Stimulated activated CD4-positive, alpha-beta T cell treated with anti-CD3 and anti-CD28 coated beads, Interleukin-4, amount 100 ng/mL, for 48 hours (primary cell): ENCODE results near the gene IL26.
"Not testable (repeated sequence)": the region's sequence is repeated elsewhere in the genome, so short reads cannot be mapped to it uniquely, and the experiment has no call there.

Experiments used
- DNase-seq, 2 donors: peaks; one replicate each; pipeline ENCODE4 v3.0.0-alpha.2; 2020; ENCODE audit warnings: low read depth in 2 of 2

IL26 gene

GRCh38 chr12:68199127-68199526 is 26.5 kb downstream of the IL26 start:
- DNase-seq = no peak

- no peak for DNase-seq
Measured at GRCh38 chr12:68198507-68199086, 27.0 kb downstream of the IL26 start.

DNA sequence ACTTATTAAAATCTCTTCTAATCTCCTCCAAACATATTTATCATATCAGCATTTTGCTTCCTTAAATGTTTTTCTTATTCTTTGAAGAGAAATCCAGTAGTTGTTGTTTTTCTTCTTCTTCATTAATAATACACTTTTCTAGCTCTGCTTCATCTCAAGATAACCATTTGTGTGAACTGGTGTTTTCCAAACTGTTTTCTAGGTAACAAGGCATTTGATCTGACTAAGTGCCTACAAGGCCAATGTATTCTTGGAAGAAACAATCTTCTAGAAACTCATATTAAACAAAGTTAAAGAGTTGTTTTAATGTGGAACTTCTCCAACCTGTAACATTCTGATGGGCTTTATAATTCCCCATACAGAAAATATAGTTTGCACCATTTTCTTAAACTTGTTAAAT is 35.3 kb downstream of the IL26 start:
- no peak for DNase-seq

- DNase-seq = peak in 1 of 2 donors; percentile 8
Measured at GRCh38 chr12:68189821-68190242, 35.8 kb downstream of the IL26 start.

DNA sequence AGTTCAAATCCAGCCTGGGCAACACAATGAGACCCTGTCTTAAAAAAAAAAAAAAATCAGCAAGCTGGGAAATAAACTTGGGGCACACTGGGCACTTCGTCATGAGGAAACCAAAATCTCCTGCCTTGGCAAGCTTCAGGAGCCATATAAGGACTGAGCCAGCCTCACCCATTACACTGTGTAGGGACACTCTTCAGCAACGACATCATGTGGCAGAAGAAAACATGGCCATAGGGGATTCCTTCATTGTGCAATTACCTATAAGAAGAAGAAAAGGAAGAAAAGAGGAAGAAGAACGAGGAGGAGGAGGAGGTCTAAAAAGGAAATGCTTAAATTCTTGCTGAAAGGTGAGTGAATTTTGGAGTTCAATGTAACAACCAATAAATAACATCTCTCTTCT is 40.0 kb downstream of the IL26 start:
- no peak for DNase-seq

GRCh38 chr12:68180792-68181744 is 44.5 kb downstream of the IL26 start:
- no peak for DNase-seq

DNA sequence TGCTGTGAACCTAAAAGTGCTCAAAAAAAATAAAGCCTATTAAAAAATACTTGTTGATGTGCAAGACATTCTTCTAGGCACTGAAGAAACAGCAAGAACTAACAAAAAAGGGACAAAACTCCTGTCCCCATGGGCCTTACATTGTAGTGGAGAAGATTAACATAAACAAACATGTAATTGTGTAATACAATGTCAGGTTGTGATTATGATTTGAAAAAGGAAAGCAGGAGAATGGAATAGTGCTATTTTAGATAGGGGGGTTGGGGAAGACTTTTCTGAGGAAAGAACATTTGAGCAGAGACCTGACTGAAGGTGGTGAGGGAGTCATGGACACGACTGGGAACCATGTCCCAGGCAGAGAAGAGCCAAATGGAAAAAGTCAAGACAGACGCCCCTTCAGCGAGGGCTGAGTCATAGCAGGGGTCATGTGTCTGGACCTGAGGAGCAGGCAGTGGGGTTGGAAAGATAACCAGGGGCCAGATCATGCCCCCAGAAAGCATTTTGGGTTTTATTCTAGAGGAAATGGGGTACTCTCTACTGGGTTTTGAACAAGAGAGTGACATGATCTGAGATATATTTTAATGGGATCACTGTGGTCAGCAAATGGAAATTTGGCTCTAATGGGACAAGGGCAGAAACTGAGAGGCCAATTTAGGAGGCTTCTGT is 46.7 kb downstream of the IL26 start:
- no peak for DNase-seq

- DNase-seq = no peak
Measured at GRCh38 chr12:68178184-68178583, 47.4 kb downstream of the IL26 start.

GRCh38 chr12:68177562-68177961 is 48.0 kb downstream of the IL26 start:
- DNase-seq = no peak

DNA sequence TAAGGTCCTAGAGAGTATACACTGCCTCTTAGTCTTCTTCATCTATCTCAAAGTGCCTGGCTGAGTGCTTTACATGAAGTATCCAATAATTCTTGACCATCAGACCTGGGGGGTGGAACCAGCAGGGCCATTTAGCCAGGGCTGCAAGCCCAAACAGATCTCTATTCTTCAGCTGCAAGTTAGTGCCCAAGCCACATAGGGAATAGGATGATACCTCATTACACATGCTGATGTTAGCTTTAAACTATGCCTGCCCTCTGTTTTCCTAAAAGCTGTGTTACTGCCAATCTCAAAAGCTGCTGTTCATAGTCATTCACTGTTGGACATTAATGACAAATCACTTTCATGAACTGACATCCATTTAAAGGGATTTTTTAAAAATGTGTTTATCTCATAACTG is 49.4 kb downstream of the IL26 start:
- DNase-seq = no peak

DNA sequence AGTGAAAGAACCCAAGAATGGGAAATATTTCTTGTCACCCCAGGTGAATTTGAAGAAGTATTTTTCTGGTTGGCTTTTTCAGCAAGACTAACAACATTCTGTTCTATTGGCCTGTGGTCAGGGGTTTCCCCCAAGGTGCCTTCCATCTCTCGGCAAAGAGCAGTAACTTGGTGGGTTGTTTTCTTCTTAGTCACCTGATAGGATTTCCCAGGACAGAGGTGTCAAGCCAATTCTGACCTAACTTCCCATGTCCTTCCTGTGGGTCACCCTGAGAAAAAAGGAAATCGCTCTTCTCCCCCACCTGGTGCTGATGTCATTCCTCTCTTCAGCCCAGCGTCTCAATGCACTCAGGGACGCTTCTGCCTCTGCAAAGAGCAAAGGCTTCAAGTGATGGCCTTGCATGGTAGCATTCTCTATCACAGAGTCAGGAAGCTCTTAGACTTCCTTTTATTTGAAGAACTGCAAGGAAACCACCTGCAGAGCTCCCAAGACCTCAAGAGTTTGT is 50.0 kb downstream of the IL26 start:
- peak in 1 of 2 donors; percentile 12 for DNase-seq

DNA sequence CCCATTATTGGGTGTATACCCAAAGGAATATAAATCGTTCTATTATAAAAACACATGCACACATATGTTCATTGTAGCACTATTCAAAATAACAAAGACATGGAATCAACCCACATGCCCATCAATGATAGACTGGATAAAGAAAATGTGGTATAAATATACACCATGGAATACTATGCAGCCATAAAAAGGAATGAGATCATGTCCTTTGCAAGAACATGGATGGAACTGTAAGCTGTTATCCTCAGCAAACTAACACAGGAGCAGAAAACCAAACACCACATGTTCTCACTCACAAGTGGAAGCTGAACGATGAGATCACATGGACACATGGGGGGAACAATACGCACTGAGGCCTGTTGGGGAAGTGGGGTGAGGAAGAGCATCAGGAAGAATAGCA is 50.8 kb downstream of the IL26 start:
- not testable (repeated sequence) for DNase-seq

DNA sequence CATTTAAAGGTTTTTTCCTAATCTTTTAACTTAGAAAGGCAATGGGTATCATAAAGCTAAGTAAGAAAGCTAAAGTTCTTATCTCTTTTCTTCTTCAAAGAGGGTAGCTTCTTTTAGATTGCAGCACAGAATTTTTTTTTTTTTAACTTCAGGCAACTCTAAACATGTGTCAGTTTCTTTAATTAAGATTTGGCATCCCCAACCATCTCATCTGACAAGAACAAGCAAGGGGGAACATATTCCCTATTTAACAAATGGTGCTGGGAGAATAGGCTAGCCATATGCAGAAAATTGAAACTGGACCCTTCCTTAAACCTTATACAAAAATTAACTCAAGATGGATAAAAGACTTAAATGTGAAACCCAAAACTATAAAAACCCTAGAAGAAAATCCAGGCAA is 51.8 kb downstream of the IL26 start:
- DNase-seq = no peak

DNA sequence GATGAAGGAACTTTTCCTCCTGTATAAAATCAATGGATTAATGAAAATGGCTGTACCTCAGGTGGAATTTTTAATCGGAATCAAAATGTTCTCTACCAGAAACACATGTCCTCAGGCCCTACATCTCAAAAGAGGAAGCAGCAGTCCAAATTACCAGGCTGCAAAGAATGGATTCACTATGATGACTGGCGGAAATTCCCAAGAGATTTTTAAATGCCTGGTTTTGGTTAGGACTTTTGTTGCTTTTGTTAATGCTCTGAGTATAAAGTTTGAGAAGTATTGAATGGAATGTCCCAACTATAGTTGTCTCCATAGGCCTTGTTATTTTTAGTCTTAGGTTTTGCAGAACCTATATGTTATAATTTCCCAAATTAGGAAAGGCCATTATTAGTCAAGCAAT is 54.9 kb downstream of the IL26 start:
- DNase-seq = no peak

GRCh38 chr12:68169213-68169889 is 56.3 kb downstream of the IL26 start:
- DNase-seq = no peak

DNA sequence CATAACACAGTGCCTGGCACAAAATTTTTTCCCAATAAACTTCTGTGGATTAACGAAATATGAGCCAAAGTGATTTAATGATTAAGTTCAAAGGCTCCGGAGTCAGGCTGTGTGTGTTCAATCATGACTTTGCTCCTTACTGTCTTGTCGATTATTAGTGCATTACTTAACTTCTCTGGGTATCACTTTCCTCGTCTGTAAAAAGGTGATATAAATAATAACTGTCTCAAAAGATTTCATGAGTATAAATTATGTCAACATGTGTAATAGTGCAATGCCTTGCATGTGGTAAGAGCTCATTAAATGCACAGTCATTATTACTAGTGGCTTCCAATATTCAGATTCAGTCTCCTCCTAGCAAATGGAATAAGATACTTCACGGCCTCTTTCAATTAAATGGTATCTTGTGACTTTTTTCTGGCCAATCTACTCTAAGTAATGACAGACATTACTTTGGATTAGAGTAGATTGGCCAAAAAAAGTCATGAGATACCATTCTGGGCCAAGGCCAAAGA is 59.2 kb downstream of the IL26 start:
- no peak for DNase-seq

DNA sequence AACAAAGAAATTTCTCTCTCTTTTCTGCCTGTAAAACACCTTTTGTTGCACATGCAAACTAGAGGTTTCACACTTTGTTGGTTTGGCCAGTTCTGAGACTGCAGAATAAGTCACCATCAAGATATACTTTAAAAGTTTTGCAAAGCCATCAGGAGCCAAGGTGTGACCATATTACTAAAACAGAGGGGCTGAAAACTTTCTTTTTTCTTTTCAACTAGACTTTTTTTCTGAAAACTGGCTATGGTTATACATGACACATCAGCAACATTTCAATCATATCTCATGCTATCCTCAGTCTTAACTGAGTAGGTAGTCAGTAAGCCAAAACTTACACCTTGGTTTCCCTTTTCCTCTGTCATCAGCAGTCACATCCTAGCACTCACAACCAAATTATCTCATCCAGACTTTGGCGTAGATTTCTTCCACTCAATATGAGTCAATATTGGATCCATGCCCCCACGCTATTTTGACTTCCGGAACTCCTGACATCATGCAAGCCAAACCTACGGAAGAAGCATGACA is 62.0 kb downstream of the IL26 start:
- DNase-seq = peak in 1 of 2 donors; percentile 11

GRCh38 chr12:68162374-68162773 is 63.2 kb downstream of the IL26 start:
- no peak for DNase-seq

GRCh38 chr12:68159681-68160304 is 65.8 kb downstream of the IL26 start, which contains the start of gene IFNG:
Gene IFNG (minus strand): TSS chr12:68159740. CDS start chr12:68159615, 125 bp downstream.
- DNase-seq = no peak

- DNase-seq = no peak
Measured at GRCh38 chr12:68158432-68158831, 67.2 kb downstream of the IL26 start.

GRCh38 chr12:68157380-68157779 is 68.2 kb downstream of the IL26 start:
- DNase-seq = no peak
